Endothelial cell of umbilical vein (primary cell): ENCODE results near the gene ANKRD23.

ENCODE experiments used
- CTCF ChIP-seq, 2 donors: IDR thresholded peaks; 1 replicate in 1 of 2; 2 replicates in 1 of 2; pipeline ENCODE4 v1.5.1; 2011; ENCODE audit warnings: low read length in 2 of 2, mild to moderate bottlenecking in 2 of 2, moderate library complexity in 2 of 2, control low read depth in 1 of 2, inconsistent platforms in 1 of 2, low read depth in 1 of 2; ENCODE audit not compliant: insufficient read depth in 1 of 2; ENCODE audit errors: extremely low read depth in 1 of 2
- EZH2 ChIP-seq: IDR thresholded peaks from 2 replicates; pipeline ENCODE4 v1.6.1; 2012; ENCODE audit warnings: borderline replicate concordance, low read depth, mild to moderate bottlenecking, moderate library complexity, low read length, inconsistent platforms; ENCODE audit not compliant: severe bottlenecking
- FOS ChIP-seq: IDR thresholded peaks from 2 replicates; pipeline ENCODE4 v1.6.1; 2011; ENCODE audit warnings: mild to moderate bottlenecking, low read length, moderate library complexity, borderline replicate concordance; ENCODE audit not compliant: insufficient read depth
- GATA2 ChIP-seq: IDR thresholded peaks from 2 replicates; pipeline ENCODE4 v1.7.0; 2011; ENCODE audit warnings: low read depth, mild to moderate bottlenecking, moderate library complexity, mixed read lengths, low read length; ENCODE audit not compliant: insufficient read length, insufficient read depth
- JUN ChIP-seq: IDR thresholded peaks from 2 replicates; pipeline ENCODE4 v1.6.1; 2011; ENCODE audit warnings: borderline replicate concordance, low read depth; ENCODE audit not compliant: insufficient read length, insufficient read depth
- MAX ChIP-seq: IDR thresholded peaks from 2 replicates; pipeline ENCODE4 v1.6.1; 2011; ENCODE audit not compliant: insufficient read depth, insufficient read length
- POLR2A ChIP-seq: IDR thresholded peaks from 2 replicates; pipeline ENCODE4 v1.6.1; 2012; ENCODE audit warnings: low read depth, mild to moderate bottlenecking, control low read depth, low read length
- POLR2AphosphoS5 ChIP-seq: IDR thresholded peaks from 2 replicates; pipeline ENCODE4 v1.6.1; 2012; ENCODE audit warnings: low read depth, mild to moderate bottlenecking, control low read depth, low read length, moderate library complexity; ENCODE audit not compliant: insufficient read depth

DNA sequence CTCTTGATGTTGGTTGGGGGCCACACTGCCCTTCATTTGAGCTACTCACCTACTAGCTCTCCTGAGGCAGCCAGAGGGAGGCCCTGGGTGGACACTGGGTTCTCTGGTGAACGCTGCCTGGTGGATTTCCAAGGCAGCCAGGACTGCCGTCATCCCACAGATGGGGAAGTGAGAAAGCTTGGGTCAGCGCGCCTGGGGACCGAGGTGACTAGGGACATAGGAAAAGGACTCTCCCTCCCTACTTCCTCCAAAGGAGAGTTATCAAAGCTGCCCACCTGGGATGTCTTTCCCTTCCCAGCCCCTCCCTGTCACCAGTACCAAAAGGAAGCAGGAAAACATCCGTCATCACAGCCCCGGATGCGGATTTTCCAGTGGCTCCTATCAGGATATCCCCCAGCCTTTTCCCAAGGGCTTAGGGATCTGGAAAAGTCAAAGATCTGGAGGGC is 29.9 kb upstream of the ANKRD23 start:
- TF ChIP-seq CTCF (IDR thresholded peaks at IDR 0.05; ENCODE audit: extremely low read depth in 1 of 2, insufficient read depth in 1 of 2, low read depth in 1 of 2, low read length in 2 of 2) (no peak), POLR2A (no peak), MAX (no peak), EZH2 (no peak), POLR2AphosphoS5 (no peak), GATA2 (no peak), FOS (no peak), JUN (no peak)
